SK-MEL-5 (cell line): ENCODE data around the gene PRR19. TPM values are rescaled to one million over a fixed set of nuclear protein-coding genes. Genes with fewer than 3 reads are reported as not detected.
A peak's percentile ranks its signal among the peaks of the same experiment; 100 is the strongest.
"Not testable (repeated sequence)": the region's sequence is repeated elsewhere in the genome, so short reads cannot be mapped to it uniquely, and the experiment has no call there.

ENCODE experiments used
- DNase-seq: peaks from one replicate; pipeline ENCODE4 v3.0.0-alpha.2; 2016; ENCODE audit warnings: low read depth, low spot score
- in situ Hi-C: cut with HindIII; loops from 2 replicates; pipeline ENCODE4 v1.10.0; 2016; ENCODE audit warnings: low sequenced_read_pairs, high pct_unique_total_duplicates, low pct_unique_long_range_greater_than_20kb
- total RNA-seq: library from RNA; depleted of rRNA; stranded (reverse); fragments of >200 nt; shearing (Covaris generic); gene quantifications from 2 replicates; pipeline ENCODE4 v1.2.3, GENCODE V29; 2014

Gene PRR19
- total RNA-seq, 1 experiment from 2014 or later = 1.2 TPM

DNA sequence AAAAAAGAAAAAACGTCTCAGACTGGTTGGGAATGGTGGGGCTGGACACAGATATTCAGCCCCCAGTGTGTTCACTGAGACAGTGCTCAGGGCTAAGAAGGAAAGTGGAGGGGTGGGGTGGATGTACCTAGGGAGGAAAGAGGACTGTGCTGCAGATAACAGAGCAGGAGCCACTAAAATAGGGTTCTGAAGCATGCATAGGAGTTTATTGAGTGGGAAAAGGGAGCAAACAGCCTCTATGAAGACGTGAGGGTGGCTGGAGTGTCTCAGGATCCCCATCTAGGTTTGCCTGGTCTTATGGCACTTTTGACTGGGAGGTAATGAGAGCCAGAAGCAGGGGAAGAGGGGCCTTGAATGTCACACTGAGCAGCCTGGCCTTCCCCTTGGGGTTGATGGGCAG lies 26.9 kb downstream of the PRR19 start:
- in situ Hi-C loops = no loop called here
- DNase-seq = no peak

DNA sequence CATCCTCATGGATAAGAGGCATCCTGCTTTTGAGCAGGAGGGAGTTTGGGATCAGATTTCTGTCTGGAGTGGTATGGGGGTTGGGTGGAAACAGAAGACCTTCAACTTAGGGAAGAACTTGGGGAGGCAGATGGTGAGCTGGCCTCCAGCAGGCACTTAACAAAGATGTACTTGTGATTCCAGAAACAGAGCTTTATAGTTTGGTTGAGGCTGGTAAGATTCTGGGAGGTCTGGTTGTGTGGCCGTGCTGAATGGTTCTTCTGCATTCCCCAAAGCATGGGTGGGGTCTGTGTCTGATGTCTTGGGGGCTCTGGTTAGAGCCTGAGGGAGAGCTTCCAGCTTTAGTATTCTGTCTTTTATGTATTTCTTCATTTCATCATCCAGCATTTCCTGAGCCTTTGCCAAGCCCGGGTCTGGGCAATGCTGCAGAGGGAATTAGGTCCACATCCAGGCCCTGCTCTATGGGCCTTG lies 28.3 kb downstream of the PRR19 start:
- in situ Hi-C loops = no loop called here
- DNase-seq = peak; percentile 62

DNA sequence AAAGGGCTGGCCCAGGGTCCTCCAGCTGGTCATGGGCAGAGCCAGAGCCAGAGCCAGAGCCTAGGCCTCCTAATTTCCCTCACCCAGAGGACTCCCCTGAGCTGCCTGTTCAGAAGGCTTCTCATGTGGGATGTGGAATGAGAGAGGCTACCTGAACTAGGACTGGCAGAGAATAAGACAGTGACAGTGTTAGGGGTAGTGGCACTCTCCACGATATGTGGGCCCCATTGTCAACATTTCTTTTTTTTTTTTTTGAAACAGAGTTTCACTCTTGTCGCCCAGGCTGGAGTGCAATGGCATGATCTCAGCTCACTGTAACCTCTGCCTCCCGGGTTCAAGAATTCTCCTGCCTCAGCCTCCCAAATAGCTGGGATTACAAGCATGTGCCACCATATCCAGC lies 29.4 kb downstream of the PRR19 start:
- DNase-seq, in situ Hi-C loops: not testable (repeated sequence)

DNA sequence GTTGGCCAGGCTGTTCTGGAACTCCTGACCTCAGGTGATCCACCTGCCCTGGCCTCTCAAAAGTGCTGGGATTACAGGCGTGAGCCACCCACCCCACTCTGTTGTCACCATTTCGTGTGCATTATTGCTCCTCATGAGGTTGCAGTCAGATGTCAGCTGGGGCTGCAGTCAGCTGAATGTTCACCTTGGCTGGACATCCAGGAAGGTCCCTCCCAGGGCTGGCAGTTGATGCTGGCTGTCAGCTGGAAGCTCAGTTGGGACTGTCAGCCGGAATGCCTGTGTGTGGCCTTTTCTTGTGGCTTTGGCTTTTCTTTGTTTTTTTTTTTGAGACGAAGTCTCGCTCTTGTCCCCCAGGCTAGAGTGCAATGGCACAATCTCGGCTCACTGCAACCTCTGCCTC lies 30.1 kb downstream of the PRR19 start:
- in situ Hi-C loops = no loop called here
- no peak for DNase-seq

DNA sequence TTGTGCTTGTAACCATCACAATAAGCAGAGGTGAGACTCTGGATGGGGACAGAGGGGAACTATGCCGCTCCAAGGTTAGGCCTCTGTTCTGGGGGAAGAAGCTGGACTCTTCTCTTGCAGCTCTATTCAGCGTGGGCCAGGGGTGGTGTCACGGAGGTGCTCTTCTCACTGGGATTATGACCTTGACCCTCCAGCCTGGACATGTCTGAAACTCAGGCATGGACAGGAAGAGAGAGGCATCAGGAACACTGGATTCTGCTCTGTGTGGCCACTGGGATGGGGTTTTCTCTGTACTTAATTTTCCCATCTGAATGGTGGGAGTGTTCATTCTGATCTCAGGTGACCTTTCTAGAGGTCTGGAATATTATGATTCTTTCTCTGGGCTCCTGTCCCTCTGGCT lies 31.1 kb downstream of the PRR19 start:
- no peak for DNase-seq
- in situ Hi-C loops = no loop called here

DNA sequence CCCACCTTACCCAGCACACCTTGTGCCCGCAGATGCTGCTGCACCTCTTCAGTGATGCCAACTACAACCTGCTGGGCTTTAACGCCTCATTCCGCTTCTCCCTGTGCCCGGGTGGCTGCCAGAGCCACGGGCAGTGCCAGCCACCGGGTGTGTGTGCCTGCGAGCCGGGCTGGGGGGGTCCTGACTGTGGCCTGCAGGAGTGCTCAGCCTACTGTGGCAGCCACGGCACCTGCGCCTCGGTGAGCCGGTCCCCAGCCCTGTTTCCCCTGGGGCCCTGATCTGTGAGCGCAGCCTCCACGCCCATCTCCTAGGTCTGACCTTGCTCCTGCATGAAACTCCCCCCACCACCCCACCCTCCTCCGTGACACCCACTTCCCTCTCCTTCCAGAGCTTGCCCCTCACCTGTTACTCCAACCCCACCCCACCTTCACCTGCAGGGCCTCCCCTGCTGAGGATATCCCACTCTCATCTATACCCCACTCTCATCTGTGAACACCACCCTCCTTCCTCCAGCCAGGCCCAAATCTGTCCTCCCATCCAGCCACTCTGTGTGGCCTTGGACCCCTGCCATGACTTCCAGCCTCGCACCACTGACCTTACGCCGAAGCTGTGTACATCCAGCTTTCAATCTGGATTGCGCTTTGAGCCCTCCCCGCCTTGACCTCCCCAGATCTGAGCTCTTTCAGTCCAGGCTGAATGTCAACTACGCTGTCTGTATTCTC lies 32.2 kb downstream of the PRR19 start:
- in situ Hi-C loops = no loop called here
- DNase-seq = no peak

DNA sequence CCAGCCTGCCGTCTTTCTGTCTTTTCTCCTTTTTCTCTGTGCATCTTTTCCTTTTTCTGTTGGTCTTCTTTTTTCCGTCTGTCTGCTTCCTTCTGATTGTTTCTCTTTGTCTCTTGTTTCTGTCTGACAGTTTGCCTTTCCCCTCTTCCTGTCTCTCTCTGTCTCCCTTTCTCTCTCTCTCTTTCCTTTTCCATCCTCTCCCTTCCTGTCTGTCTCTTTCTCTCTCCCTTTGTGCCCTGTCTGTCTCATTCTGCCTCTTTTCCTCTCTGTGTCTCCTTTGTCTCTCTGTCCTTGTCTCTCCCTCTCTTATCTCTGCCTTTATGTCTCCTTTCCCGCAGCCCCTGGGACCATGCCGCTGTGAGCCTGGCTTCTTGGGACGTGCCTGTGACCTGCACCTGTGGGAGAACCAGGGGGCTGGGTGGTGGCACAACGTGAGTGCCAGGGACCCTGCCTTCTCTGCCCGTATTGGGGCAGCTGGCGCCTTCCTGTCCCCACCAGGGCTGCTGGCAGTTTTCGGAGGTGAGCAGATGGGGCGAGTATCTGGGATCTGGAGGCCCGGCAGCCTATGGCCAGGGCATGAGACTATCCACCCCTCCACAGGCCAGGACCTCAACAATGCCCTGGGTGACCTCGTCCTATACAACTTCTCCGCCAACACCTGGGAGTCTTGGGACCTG lies 32.9 kb downstream of the PRR19 start:
- in situ Hi-C loops = no loop called here
- DNase-seq = no peak

DNA sequence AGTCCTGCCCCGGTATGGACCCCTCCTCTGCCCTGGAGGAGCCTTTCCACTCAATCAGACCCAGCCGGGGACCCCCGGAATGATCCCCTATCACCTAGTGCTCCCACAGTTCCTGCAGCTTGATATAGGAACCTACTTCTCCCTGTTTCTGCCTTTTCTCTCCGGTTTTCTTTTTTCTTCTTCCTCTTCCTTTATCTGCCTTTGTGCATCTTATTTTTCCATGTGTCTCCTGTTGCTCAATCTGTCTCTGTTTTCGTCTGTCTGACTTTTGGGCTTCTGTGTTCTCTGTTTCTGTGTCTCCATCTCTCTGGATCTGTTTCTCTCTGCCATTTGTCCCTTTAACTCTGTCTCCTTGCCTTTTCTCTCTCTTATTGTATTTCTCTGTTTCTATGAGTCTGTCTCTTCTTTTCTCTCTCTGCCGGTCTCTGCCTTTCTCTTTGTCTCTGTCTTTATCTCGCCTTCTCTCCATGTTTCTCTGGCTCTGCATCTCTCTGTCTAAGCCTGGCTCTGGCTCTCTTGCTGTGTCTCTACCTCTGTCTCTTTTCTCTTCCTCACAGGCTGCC lies 33.5 kb downstream of the PRR19 start:
- DNase-seq = no peak
- in situ Hi-C loops = no loop called here

DNA sequence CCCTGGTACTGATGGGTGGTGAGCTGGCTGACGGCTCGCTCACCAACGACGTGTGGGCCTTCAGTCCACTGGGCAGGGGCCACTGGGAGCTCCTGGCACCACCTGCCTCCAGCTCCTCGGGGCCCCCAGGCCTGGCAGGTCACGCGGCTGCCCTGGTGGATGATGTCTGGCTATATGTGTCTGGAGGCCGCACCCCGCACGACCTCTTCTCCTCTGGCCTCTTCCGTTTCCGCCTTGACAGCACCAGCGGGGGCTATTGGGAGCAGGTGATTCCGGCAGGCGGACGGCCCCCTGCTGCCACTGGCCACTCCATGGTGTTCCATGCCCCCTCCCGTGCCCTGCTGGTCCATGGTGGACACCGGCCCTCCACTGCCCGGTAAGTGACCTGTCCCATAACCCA lies 34.0 kb downstream of the PRR19 start:
- in situ Hi-C loops = no loop called here
- no peak for DNase-seq

DNA sequence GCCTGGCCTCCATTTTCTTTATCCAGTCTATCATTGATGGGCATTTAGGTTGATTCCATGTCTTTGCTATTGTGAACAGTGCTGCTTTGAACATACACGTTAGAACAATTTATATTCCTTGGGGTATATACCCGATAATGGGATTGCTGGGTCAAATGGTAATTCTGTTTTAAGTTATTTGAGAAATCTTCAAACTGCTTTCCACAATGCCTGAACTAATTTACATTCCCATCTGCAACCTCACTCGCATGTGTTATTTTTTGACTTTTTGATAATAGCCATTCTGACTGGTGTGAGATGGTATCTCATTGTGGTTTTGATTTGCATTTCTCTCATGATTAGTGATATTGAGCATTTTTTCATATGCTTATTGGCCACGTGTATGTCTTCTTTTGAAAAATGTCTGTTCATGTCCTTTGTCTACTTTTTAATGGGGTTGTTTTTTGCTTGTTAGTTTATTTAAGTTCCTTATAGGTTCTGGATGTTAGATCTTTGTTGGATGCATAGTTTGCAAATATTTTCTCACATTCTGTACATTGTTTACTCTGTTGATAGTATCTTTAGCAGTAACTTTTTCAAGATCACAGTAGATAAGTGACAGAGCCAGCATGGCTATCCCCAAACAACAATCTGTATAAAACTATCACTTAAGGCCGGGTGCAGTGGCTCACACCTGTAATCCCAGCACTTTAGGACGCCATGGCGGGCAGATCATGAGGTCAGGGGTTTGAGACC lies 37.4 kb downstream of the PRR19 start:
- in situ Hi-C loops, DNase-seq: not testable (repeated sequence)

DNA sequence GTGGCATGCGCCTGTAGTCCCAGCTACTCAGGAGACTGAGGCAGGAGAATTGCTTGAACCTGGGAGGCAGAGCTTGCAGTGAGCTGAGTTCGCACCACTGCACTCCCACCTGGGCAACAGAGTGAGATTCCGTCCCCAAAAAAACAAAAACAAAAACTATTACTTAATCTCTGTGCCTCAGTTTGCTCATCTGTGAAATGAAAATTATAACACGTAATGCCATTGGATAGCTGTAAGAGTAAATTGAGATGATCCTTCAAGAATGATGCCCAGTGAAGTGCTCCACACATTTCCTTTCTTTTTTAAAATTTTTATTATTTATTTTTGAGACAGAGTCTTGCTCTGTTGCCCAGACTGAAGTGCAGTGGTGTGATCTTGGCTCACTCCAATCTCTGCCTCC lies 38.0 kb downstream of the PRR19 start:
- in situ Hi-C loops, DNase-seq: not testable (repeated sequence)

DNA sequence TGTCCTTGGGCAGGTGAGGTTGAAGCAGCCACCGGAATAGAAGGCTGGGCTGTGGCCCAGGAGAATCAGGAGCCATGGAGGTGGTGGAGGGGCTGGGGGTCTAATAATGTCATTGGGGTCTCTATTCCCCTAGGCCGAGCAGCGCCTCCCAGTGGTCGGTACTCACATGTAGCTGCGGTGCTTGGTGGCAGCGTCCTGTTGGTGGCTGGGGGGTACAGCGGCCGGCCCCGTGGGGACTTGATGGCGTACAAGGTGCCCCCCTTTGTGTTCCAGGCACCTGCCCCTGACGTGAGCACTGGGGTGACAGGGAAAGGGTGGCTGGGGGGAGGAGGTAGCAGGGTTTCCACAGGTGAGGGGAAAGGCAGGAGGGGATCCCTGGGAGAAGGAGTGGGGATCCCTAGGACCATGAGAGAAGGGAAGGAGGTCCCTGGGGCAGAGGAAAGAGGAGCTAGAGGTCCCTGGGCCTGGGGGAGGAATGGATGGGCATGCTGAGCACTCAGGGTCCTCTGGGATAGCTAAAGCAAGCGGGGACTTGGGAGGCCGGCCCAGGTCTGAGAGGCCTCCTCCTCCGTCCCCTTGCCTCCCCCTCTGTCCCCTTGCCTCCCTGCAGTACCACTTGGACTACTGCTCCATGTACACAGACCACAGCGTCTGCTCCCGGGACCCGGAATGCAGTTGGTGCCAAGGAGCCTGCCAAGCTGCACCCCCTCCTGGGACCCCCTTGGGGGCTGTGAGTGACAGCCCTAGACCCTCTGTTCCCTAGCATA lies 41.6 kb downstream of the PRR19 start:
- no peak for DNase-seq
- in situ Hi-C loops = no loop called here

DNA sequence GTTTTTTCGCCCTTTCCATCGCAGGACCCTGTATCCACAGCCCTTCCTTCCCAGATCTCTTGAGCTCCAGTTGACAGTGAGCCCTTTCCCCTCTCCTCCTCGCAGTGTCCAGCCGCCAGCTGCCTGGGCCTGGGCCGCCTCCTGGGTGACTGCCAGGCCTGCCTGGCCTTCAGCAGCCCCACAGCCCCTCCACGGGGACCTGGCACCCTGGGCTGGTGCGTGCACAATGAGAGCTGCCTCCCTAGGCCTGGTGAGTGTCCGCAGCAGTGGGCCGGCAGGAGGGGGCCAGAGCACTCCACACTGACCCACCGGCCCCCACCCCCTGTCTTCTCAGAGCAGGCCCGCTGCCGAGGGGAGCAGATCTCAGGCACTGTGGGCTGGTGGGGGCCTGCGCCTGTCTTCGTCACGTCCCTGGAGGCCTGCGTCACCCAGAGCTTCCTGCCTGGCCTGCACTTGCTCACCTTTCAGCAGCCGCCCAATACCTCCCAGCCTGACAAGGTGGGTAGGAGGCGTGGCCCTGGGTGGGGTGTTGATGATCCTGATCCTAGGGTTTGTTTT lies 42.5 kb downstream of the PRR19 start:
- no peak for DNase-seq
- in situ Hi-C loops = no loop called here

DNA sequence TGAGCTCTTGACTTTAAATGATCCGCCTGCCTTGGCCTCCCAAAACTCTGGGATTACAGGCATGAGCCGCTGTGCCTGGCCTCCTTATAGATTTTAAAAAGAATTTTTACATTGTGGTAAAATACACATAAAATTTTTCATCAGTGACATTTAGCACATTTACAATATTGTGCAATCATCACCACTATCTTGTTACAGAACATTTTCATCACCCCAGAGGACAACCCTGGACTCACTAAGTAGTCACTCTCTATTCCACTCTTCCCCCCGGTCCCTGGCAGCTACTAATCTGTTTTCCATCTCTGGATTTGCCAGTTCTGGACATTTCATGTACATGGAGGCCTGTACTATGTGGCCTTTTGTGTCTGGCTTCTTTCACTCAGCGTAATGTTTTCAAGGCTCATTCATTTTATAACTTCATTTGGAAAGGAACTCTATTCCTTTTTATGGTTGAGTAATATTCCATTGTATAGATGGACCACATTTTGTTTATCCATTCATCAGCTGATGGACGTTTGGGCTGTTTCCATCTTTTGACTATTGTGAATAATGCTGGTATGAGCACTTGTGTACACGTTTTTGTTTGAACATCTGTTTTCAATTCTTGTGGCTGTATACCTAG lies 43.4 kb downstream of the PRR19 start:
- in situ Hi-C loops = no loop called here
- no peak for DNase-seq

DNA sequence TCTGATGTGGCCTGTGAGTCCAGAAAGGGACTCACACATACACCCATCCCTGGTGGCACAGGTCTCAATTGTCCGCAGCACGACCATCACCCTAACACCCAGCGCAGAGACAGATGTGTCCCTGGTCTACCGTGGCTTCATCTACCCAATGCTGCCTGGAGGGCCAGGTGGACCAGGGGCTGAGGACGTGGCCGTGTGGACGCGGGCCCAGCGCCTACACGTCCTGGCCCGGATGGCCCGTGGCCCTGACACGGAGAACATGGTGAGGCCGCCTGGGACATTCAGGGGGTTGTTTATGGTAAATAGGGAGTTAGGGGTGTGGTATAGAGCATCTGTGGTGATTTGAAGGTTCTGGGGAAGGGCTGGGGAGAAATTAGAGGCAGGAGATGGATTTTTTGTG lies 46.3 kb downstream of the PRR19 start:
- in situ Hi-C loops = no loop called here
- no peak for DNase-seq

DNA sequence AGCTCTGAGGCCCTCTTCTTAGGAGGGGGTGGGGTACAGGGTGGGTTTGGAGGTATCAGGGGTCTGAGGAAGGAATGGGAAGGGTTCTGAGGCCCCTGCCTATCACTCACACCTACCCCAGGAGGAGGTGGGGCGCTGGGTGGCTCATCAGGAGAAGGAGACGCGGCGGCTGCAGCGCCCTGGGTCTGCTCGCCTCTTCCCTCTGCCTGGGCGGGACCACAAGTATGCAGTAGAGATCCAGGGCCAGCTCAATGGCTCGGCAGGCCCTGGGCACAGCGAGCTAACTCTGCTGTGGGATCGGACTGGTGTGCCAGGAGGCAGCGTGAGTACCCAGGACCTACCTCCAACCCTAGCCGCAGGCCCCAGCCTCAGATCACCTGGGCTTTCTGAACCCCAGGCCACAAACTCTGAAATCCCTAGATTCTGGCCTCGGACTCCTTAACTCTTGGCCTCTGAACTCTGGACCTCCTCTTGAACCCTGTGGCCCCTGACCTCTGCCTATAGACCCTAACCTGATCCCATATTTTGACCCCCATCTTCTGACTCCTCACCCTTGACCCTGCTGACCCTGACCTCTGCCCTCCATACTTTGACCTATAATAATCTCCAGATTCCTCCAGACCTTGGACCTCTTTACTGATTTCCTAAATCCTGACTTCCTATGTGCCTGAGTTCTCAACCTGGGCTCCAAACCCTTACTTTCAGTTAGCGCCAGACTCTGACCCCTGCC lies 47.6 kb downstream of the PRR19 start:
- no peak for DNase-seq
- in situ Hi-C loops = no loop called here
